ENCODE results near the gene H3-3A. TPM values are rescaled to one million over a fixed set of nuclear protein-coding genes. Genes with fewer than 3 reads are reported as not detected.

The H3-3A gene
- total RNA-seq, 4 donors from 2014 or later: 261 to 572 (median 348) TPM

GRCh38 chr1:226044514-226045101, 17.9 kb upstream of the H3-3A start:
- H3K4me1 ChIP-seq: no peaks in the 10 kb centered on the region
- intact Hi-C loops (cut with DNase I; ENCODE audit: low total_unique reads): no loop called here

GRCh38 chr1:226046240-226046639, 16.3 kb upstream of the H3-3A start:
- no peak overlapping the region for H3K27ac ChIP-seq
- TF ChIP-seq CTCF (IDR thresholded peaks at IDR 0.05) (no peak), POLR2A (IDR thresholded peaks at IDR 0.05) (no peak)

More at GRCh38 chr1:226044514-226045101, 17.9 kb upstream of the H3-3A start:
- TF ChIP-seq CTCF (IDR thresholded peaks at IDR 0.05) (no peak), POLR2A (IDR thresholded peaks at IDR 0.05) (no peak)
- Histone ChIP-seq H3K36me3 (no peaks in the 10 kb centered on the region), H3K4me3 (no peak overlapping the region), H3K9me3 (no peaks in the 10 kb centered on the region), H3K27ac (no peak overlapping the region), H3K27me3 (no peaks in the 10 kb centered on the region)
- DNase-seq: no peak

GRCh38 chr1:226047495-226047894, 15.0 kb upstream of the H3-3A start:
- Histone ChIP-seq H3K27ac (no peak overlapping the region), H3K9me3 (no peaks in the 10 kb centered on the region), H3K4me3 (no peak overlapping the region), H3K27me3 (no peaks in the 10 kb centered on the region), H3K36me3 (no peaks in the 10 kb centered on the region), H3K4me1 (no peaks in the 10 kb centered on the region)
- intact Hi-C loops (cut with DNase I; ENCODE audit: low total_unique reads): no loop called here
- no peak for DNase-seq
- no peak for TF ChIP-seq CTCF (IDR thresholded peaks at IDR 0.05)
- no peak for TF ChIP-seq POLR2A (IDR thresholded peaks at IDR 0.05)

More at GRCh38 chr1:226046240-226046639, 16.3 kb upstream of the H3-3A start:
- intact Hi-C loops (cut with DNase I; ENCODE audit: low total_unique reads): no loop called here
- H3K4me1 ChIP-seq: no peaks in the 10 kb centered on the region
- H3K4me3 ChIP-seq: no peak overlapping the region
- no peaks in the 10 kb centered on the region for H3K9me3 ChIP-seq
- no peak for DNase-seq
- H3K27me3 ChIP-seq: no peaks in the 10 kb centered on the region
- no peaks in the 10 kb centered on the region for H3K36me3 ChIP-seq

- Histone ChIP-seq H3K4me3 (no peak overlapping the region), H3K9me3 (no peaks in the 10 kb centered on the region), H3K27me3 (no peaks in the 10 kb centered on the region), H3K27ac (no peak overlapping the region), H3K36me3 (no peaks in the 10 kb centered on the region), H3K4me1 (no peaks in the 10 kb centered on the region)
- intact Hi-C loops (cut with DNase I; ENCODE audit: low total_unique reads): no loop called here
- TF ChIP-seq POLR2A (IDR thresholded peaks at IDR 0.05) (no peak), CTCF (IDR thresholded peaks at IDR 0.05) (no peak)
- DNase-seq: no peak
Measured at GRCh38 chr1:226048886-226049285, 13.6 kb upstream of the H3-3A start.

- no peaks in the 10 kb centered on the region for H3K36me3 ChIP-seq
- no peak overlapping the region for H3K27ac ChIP-seq
- TF ChIP-seq POLR2A (IDR thresholded peaks at IDR 0.05) (no peak), CTCF (IDR thresholded peaks at IDR 0.05) (no peak)
- intact Hi-C loops (cut with DNase I; ENCODE audit: low total_unique reads): no loop called here
- no peaks in the 10 kb centered on the region for H3K4me1 ChIP-seq
- H3K4me3 ChIP-seq: no peak overlapping the region
- no peaks in the 10 kb centered on the region for H3K27me3 ChIP-seq
- DNase-seq: no peak
- no peaks in the 10 kb centered on the region for H3K9me3 ChIP-seq
Measured at GRCh38 chr1:226050133-226050532, 12.4 kb upstream of the H3-3A start.

Measured in uterus (tissue), 4 donors.